HepG2 (cell line): ENCODE results near the gene KMT2D. TPM values are rescaled to one million over a fixed set of nuclear protein-coding genes. Genes with fewer than 3 reads are reported as not detected.

Experiments
- ATAC-seq: fragments of 200-7000 bp; cut with Tn5 transposase; 3 replicates; pipeline ENCODE4 v1.9.1; 2020; ENCODE audit warnings: mild to moderate bottlenecking, moderate library complexity
- BruUV-seq: library from RNA; stranded (reverse); fragments of 400-500 nt; replicated peaks from 2 replicates; lab custom pipeline; 2021; lab: Mats Ljungman, UMichigan
- CTCF ChIA-PET: fragments of 300-600 bp; formaldehyde crosslinking; extraction: SDS; loops from one replicate; lab custom pipeline; 2021; ENCODE audit warnings: low total read pairs, inconsistent platforms, low intra/inter-chr PET ratio; lab: Yijun Ruan, JAX
- POLR2A ChIA-PET: fragments of 350-600 bp; sonication (Branson Sonifier 250); formaldehyde crosslinking; loops from one replicate; lab custom pipeline; 2020; ENCODE audit warnings: antibody characterized with exemption, inconsistent platforms; lab: Yijun Ruan, JAX
- DNase-seq: peaks from one replicate; pipeline ENCODE4 v3.0.0-alpha.2; 2015; ENCODE audit warnings: low spot score
- FAIRE-seq: peaks from 3 replicates; lab custom pipeline; 2011; peaks lifted over from hg19 to GRCh38; lab: Jason Lieb, UNC
- H2AFZ ChIP-seq: one replicate; pipeline ENCODE4 v1.6.1; 2011; ENCODE audit warnings: low read length, inconsistent platforms
- H3K27ac ChIP-seq: fragments of 300-600 bp; 3 replicates; pipeline ENCODE4 v1.8.0; 2011; ENCODE audit warnings: mixed run types, mild to moderate bottlenecking, mixed read lengths, low read length, inconsistent platforms; ENCODE audit not compliant: insufficient read depth; ENCODE audit errors: extremely low read length
- H3K27me3 ChIP-seq, 2 experiments: fragments of 200-600 bp in 1 of 2; 2 replicates in 1 of 2; 3 replicates in 1 of 2; pipeline versions ENCODE4 v1.6.0 to v1.8.0; 2011; ENCODE audit warnings: low read length in 2 of 2, mild to moderate bottlenecking in 2 of 2, moderate library complexity in 2 of 2, inconsistent platforms in 1 of 2; ENCODE audit not compliant: insufficient read depth in 2 of 2, control insufficient read depth in 1 of 2
- H3K36me3 ChIP-seq, 2 experiments: fragments of 200-600 bp in 1 of 2; replicated peaks in 1 of 2; 2 replicates in 1 of 2; 3 replicates in 1 of 2; pipeline versions ENCODE4 v1.5.1 to v1.8.0; 2011; ENCODE audit warnings: low read length in 2 of 2, inconsistent platforms in 1 of 2; ENCODE audit not compliant: insufficient read depth in 2 of 2, control insufficient read depth in 1 of 2
- H3K4me1 ChIP-seq: 2 replicates; pipeline ENCODE4 v1.5.1; 2012; ENCODE audit warnings: low read length, inconsistent platforms; ENCODE audit not compliant: insufficient read depth
- H3K4me2 ChIP-seq: 2 replicates; pipeline ENCODE4 v1.6.0; 2011; ENCODE audit warnings: low read depth, low read length, inconsistent platforms
- H3K4me3 ChIP-seq, 3 experiments: fragments of 200-600 bp in 1 of 3; sonication (generic), shearing (Covaris generic) in 1 of 3; replicated peaks in 1 of 3; 2 replicates each; pipeline ENCODE4 v1.5.1; 2011 to 2016; ENCODE audit warnings: low read length in 3 of 3, inconsistent platforms in 2 of 3, low read depth in 2 of 3, mild to moderate bottlenecking in 2 of 3, control low read depth in 1 of 3, mixed read lengths in 1 of 3; ENCODE audit not compliant: insufficient read depth in 1 of 3
- H3K79me2 ChIP-seq: one replicate; pipeline ENCODE4 v1.6.1; 2011; ENCODE audit warnings: low read length, inconsistent platforms; ENCODE audit not compliant: insufficient read depth
- H3K9ac ChIP-seq: 2 replicates; pipeline ENCODE4 v1.6.0; 2011; ENCODE audit warnings: mild to moderate bottlenecking, low read depth, low read length, inconsistent platforms; ENCODE audit not compliant: insufficient read depth
- H3K9me3 ChIP-seq: 2 replicates; pipeline ENCODE4 v1.5.1; 2012; ENCODE audit warnings: mild to moderate bottlenecking, low read length
- H4K20me1 ChIP-seq: 2 replicates; pipeline ENCODE4 v1.6.0; 2011; ENCODE audit warnings: inconsistent platforms, mild to moderate bottlenecking, low read length, moderate library complexity; ENCODE audit not compliant: insufficient read depth
- BRCA1 ChIP-seq: sonication (generic); formaldehyde crosslinking; IDR thresholded peaks from 2 replicates; pipeline ENCODE4 v1.4.0; 2020; ENCODE audit warnings: missing genetic modification reagents
- HNRNPL ChIP-seq: fragments of 200-400 bp; formaldehyde crosslinking; IDR thresholded peaks from 2 replicates; pipeline ENCODE4 v1.6.1; 2017; ENCODE audit warnings: mild to moderate bottlenecking, low read depth, low read length
- KDM4B ChIP-seq: sonication (generic); formaldehyde crosslinking; IDR thresholded peaks from 2 replicates; pipeline ENCODE4 v1.4.0; 2020; ENCODE audit warnings: missing genetic modification reagents
- KLF11 ChIP-seq: IDR thresholded peaks from 2 replicates; pipeline ENCODE4 v1.6.1; 2016; ENCODE audit warnings: missing compliant biosample characterization
- MAFG ChIP-seq: sonication (generic); formaldehyde crosslinking; IDR thresholded peaks from 2 replicates; pipeline ENCODE4 v1.5.1; 2020; ENCODE audit warnings: mild to moderate bottlenecking, missing genetic modification reagents
- MEF2D ChIP-seq: sonication (generic); formaldehyde crosslinking; IDR thresholded peaks from 2 replicates; pipeline ENCODE4 v1.5.1; 2020; ENCODE audit warnings: mild to moderate bottlenecking, missing genetic modification reagents
- NR3C1 ChIP-seq: sonication (generic); formaldehyde crosslinking; IDR thresholded peaks from 2 replicates; pipeline ENCODE4 v1.4.0; 2020; ENCODE audit warnings: missing genetic modification reagents
- SSRP1 ChIP-seq: IDR thresholded peaks from 2 replicates; pipeline ENCODE4 v1.6.1; 2016; ENCODE audit warnings: control low read depth
- ZFX ChIP-seq: sonication (generic); formaldehyde crosslinking; IDR thresholded peaks from 2 replicates; pipeline ENCODE4 v1.4.0; 2020; ENCODE audit warnings: mild to moderate bottlenecking, low read depth, missing genetic modification reagents, moderate library complexity
- ZMYM3 ChIP-seq: sonication (generic); formaldehyde crosslinking; IDR thresholded peaks from 2 replicates; pipeline ENCODE4 v1.5.1; 2020; ENCODE audit warnings: mild to moderate bottlenecking, missing genetic modification reagents
- ZNF260 ChIP-seq: sonication (generic); formaldehyde crosslinking; IDR thresholded peaks from 2 replicates; pipeline ENCODE4 v1.4.0; 2020; ENCODE audit warnings: missing genetic modification reagents, low read depth, mild to moderate bottlenecking, borderline replicate concordance
- ZNF430 ChIP-seq: sonication (generic); formaldehyde crosslinking; IDR thresholded peaks from 2 replicates; pipeline ENCODE4 v1.9.0; 2021; ENCODE audit warnings: mild to moderate bottlenecking, missing genetic modification reagents
- ZNF614 ChIP-seq: IDR thresholded peaks from 2 replicates; pipeline ENCODE4 v1.6.1; 2018; ENCODE audit warnings: missing biosample characterization, missing genetic modification reagents, inconsistent platforms, borderline replicate concordance
- ZNF713 ChIP-seq: sonication (generic); formaldehyde crosslinking; IDR thresholded peaks from 2 replicates; pipeline ENCODE4 v1.4.0; 2020; ENCODE audit warnings: mild to moderate bottlenecking, missing genetic modification reagents
- WGBS: methylation state at CpG from one replicate; pipeline ENCODE4 v1.1.6; 2017; ENCODE audit warnings: low lambda C conversion rate; 5-methylcytosine and 5-hydroxymethylcytosine counted together
- in situ Hi-C: cut with HindIII; loops from 2 replicates; pipeline ENCODE4 v1.10.0; 2017; ENCODE audit warnings: low pct_unique_long_range_greater_than_20kb; ENCODE audit not compliant: extremely low pct_ligation_motif_present
- intact Hi-C: fragments of 100-400 bp; cut with micrococcal nuclease; formaldehyde crosslinking; loops from one replicate; pipeline ENCODE4 v1.10.0; 2022; ENCODE audit not compliant: unreplicated experiment
- polyA plus RNA-seq, 8 experiments: library from polyadenylated mRNA; depleted of rRNA in 3 of 8; stranded (reverse) in 7 of 8; unstranded in 1 of 8; fragments of >200 nt; fragmentation: Illumina TruSeq in 4 of 8; extraction: Trizol in 4 of 8; gene quantifications; 2 replicates each; pipeline versions ENCODE4 v1.2.1 to v1.2.3, GENCODE V29; 2011 to 2016; ENCODE audit warnings: low read depth in 4 of 8, missing spikeins in 1 of 8, mixed read lengths in 1 of 8; ENCODE audit not compliant: insufficient read depth in 1 of 8
- total RNA-seq, 5 experiments: library from RNA; depleted of rRNA; stranded (reverse); fragments of >200 nt; fragmentation: Illumina TruSeq; extraction: Trizol; gene quantifications; 2 replicates each; pipeline ENCODE4 v1.2.3, GENCODE V29; 2016; ENCODE audit warnings: low read depth in 1 of 5
- TF ChIP-seq, protein P1 (sequence below): sonication (generic); formaldehyde crosslinking; IDR thresholded peaks from 2 replicates; pipeline ENCODE4 v1.8.0; 2022; ENCODE audit warnings: mild to moderate bottlenecking, missing genetic modification reagents, moderate library complexity
- TF ChIP-seq, protein P2 (sequence below): sonication (generic); formaldehyde crosslinking; IDR thresholded peaks from 2 replicates; pipeline ENCODE4 v1.4.0; 2020; ENCODE audit warnings: missing genetic modification reagents
- TF ChIP-seq, protein P3 (sequence below), 2 experiments: sonication (generic) in 1 of 2; formaldehyde crosslinking in 1 of 2; IDR thresholded peaks; 2 replicates each; pipeline versions ENCODE4 v1.5.1 to v1.6.1; 2011 to 2020; ENCODE audit warnings: borderline replicate concordance in 1 of 2, low read depth in 1 of 2, low read length in 1 of 2, mild to moderate bottlenecking in 1 of 2, missing genetic modification reagents in 1 of 2, moderate library complexity in 1 of 2

Gene KMT2D
- total and polyA plus RNA-seq, 2 of the 13 experiments (the other 11 are each of a cell fraction or from before 2014, with no cell fraction given): 8.1 to 10.4 TPM

DNA sequence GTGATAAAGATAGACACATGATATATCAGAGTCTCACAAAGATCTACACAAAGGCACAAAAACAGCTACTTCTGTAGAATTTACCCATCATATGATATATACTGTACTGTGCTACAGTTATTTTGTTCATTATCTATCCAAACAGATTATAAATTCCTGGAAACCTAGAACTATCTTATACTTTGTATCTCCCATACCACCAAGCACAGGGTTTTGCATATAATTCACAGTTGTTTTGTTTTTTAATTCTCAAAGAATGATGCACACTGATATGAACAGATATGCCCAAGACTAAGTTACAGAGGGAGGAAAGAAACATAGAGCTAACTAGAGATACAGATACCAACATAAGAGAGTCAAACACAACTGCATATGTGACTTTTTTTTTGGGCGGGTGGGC, 45.4 kb downstream of the KMT2D start:
- CTCF ChIA-PET: interaction anchor here (2.4 kb wide), 1 partner anchor 18 kb away, joined by 6 read pairs; no protein-coding TSS in a partner anchor
- FAIRE-seq (no peak), ATAC-seq (no peak), DNase-seq (no peak)
- peaks cover 6% of the 10 kb centered on the region for H3K79me2 ChIP-seq
- in situ Hi-C loops: no loop called here
- BruUV-seq: no TSS peak
- H2AFZ ChIP-seq: no peak overlapping the region
- POLR2A ChIA-PET: no interaction called here
- peaks cover 28% of the 10 kb centered on the region for H3K4me1 ChIP-seq
- WGBS: 100% methylated on average over 1 of the region's 1 CpG
- H3K9ac ChIP-seq: no peak overlapping the region
- no peaks in the 10 kb centered on the region for H3K9me3 ChIP-seq
- no peak overlapping the region for H3K4me3 ChIP-seq
- intact Hi-C loops: loop anchor here (5.0 kb wide), 1 partner anchor 117 kb away; the partner anchor contains the start of gene TUBA1B
- H3K27ac ChIP-seq: no peak overlapping the region
- H3K4me2 ChIP-seq: no peak overlapping the region
- H4K20me1 ChIP-seq: no peaks in the 10 kb centered on the region
- no peaks in the 10 kb centered on the region for H3K27me3 ChIP-seq
- H3K36me3 ChIP-seq: peaks cover 0 to 7% of the 10 kb centered on the region in 2 experiments; a peak in 4 of 5 replicates
- no peak for TF ChIP-seq HNRNPL
- TF ChIP-seq, protein P1, sequence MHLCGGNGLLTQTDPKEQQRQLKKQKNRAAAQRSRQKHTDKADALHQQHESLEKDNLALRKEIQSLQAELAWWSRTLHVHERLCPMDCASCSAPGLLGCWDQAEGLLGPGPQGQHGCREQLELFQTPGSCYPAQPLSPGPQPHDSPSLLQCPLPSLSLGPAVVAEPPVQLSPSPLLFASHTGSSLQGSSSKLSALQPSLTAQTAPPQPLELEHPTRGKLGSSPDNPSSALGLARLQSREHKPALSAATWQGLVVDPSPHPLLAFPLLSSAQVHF: no peak
- TF ChIP-seq ZNF260 (CRISPR knock-in tag): no peak
- TF ChIP-seq, protein P2, sequence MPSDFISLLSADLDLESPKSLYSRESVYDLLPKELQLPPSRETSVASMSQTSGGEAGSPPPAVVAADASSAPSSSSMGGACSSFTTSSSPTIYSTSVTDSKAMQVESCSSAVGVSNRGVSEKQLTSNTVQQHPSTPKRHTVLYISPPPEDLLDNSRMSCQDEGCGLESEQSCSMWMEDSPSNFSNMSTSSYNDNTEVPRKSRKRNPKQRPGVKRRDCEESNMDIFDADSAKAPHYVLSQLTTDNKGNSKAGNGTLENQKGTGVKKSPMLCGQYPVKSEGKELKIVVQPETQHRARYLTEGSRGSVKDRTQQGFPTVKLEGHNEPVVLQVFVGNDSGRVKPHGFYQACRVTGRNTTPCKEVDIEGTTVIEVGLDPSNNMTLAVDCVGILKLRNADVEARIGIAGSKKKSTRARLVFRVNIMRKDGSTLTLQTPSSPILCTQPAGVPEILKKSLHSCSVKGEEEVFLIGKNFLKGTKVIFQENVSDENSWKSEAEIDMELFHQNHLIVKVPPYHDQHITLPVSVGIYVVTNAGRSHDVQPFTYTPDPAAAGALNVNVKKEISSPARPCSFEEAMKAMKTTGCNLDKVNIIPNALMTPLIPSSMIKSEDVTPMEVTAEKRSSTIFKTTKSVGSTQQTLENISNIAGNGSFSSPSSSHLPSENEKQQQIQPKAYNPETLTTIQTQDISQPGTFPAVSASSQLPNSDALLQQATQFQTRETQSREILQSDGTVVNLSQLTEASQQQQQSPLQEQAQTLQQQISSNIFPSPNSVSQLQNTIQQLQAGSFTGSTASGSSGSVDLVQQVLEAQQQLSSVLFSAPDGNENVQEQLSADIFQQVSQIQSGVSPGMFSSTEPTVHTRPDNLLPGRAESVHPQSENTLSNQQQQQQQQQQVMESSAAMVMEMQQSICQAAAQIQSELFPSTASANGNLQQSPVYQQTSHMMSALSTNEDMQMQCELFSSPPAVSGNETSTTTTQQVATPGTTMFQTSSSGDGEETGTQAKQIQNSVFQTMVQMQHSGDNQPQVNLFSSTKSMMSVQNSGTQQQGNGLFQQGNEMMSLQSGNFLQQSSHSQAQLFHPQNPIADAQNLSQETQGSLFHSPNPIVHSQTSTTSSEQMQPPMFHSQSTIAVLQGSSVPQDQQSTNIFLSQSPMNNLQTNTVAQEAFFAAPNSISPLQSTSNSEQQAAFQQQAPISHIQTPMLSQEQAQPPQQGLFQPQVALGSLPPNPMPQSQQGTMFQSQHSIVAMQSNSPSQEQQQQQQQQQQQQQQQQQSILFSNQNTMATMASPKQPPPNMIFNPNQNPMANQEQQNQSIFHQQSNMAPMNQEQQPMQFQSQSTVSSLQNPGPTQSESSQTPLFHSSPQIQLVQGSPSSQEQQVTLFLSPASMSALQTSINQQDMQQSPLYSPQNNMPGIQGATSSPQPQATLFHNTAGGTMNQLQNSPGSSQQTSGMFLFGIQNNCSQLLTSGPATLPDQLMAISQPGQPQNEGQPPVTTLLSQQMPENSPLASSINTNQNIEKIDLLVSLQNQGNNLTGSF (CRISPR knock-in tag): no peak
- no peak for TF ChIP-seq KLF11 (CRISPR knock-in tag)
- TF ChIP-seq MEF2D (CRISPR knock-in tag): no peak
- no peak for TF ChIP-seq ZNF614 (CRISPR knock-in tag)
- TF ChIP-seq KDM4B (CRISPR knock-in tag): no peak
- TF ChIP-seq NR3C1 (CRISPR knock-in tag): no peak
- TF ChIP-seq SSRP1: no peak
- TF ChIP-seq ZFX (CRISPR knock-in tag): no peak
- no peak for TF ChIP-seq MAFG (CRISPR knock-in tag)
- no peak for TF ChIP-seq ZNF430
- TF ChIP-seq ZNF713 (CRISPR knock-in tag): no peak
- no peak for TF ChIP-seq BRCA1 (CRISPR knock-in tag)
- TF ChIP-seq, protein P3, sequence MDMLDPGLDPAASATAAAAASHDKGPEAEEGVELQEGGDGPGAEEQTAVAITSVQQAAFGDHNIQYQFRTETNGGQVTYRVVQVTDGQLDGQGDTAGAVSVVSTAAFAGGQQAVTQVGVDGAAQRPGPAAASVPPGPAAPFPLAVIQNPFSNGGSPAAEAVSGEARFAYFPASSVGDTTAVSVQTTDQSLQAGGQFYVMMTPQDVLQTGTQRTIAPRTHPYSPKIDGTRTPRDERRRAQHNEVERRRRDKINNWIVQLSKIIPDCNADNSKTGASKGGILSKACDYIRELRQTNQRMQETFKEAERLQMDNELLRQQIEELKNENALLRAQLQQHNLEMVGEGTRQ (IDR thresholded peaks at IDR 0.05; ENCODE audit: low read depth, low read length): no peak
- TF ChIP-seq, protein P3 (CRISPR knock-in tag; IDR thresholded peaks at IDR 0.05; ENCODE audit: borderline replicate concordance): no peak
- TF ChIP-seq ZMYM3 (CRISPR knock-in tag): no peak
